Measurements from ENCODE around the gene FBXO46. TPM values are rescaled to one million over a fixed set of nuclear protein-coding genes. Genes with fewer than 3 reads are reported as not detected.

Gene FBXO46
- total and polyA plus RNA-seq, 10 of the 15 experiments (the other 5 are each of a cell fraction or from before 2014, with no cell fraction given): 2.5 to 61.5 (median 13.7) TPM

- TF ChIP-seq SREBF1 (IDR thresholded peaks at IDR 0.05; ENCODE audit: low read length) (no peak), EGR1 (IDR thresholded peaks at IDR 0.05; ENCODE audit: borderline replicate concordance in 1 of 2, low read depth in 2 of 2, low read length in 2 of 2) (0 out of 3 replicates have a peak, but pooled peaks of 1 of the 2 experiments have one; percentile 28), ATF3 (IDR thresholded peaks at IDR 0.05; ENCODE audit: borderline replicate concordance, extremely low read depth, low read depth, low read length) (no peak), RUNX3 (IDR thresholded peaks at IDR 0.05; ENCODE audit: low read length) (0 out of 2 replicates have a peak, but pooled peaks have one; percentile 16), NFIC (IDR thresholded peaks at IDR 0.05; ENCODE audit: low read depth, low read length) (no peak), YY1 (IDR thresholded peaks at IDR 0.05; ENCODE audit: low read depth, low read length) (peak; percentile 83), ZNF207 (IDR thresholded peaks at IDR 0.05; ENCODE audit: borderline replicate concordance) (peak; percentile 57; the same call in 1 of the 2 replicates), KDM1A (IDR thresholded peaks at IDR 0.05; ENCODE audit: borderline replicate concordance) (no peak), CTCF (IDR thresholded peaks at IDR 0.05 in 2 of 3, conservative IDR thresholded peaks at IDR 0.05 in 1 of 3; ENCODE audit: control insufficient read depth in 2 of 3, extremely low read depth in 1 of 3, insufficient read depth in 1 of 3, low read depth in 3 of 3, low read length in 3 of 3) (peak; percentile 81 to 97 (median 93)), SMAD1 (IDR thresholded peaks at IDR 0.05; ENCODE audit: low read depth, partially characterized antibody) (no peak), FOXM1 (IDR thresholded peaks at IDR 0.05; ENCODE audit: low read depth, low read length) (no peak), RBBP5 (conservative IDR thresholded peaks at IDR 0.05) (no peak), FOS (IDR thresholded peaks at IDR 0.05; ENCODE audit: borderline replicate concordance, extremely low read depth, insufficient read length) (no peak), IRF4 (IDR thresholded peaks at IDR 0.05; ENCODE audit: low read depth, low read length) (no peak), LARP7 (IDR thresholded peaks at IDR 0.05) (peak; percentile 63; the same call in 1 of the 2 replicates), SMC3 (IDR thresholded peaks at IDR 0.05; ENCODE audit: borderline replicate concordance, low read length) (peak; percentile 76), DPF2 (IDR thresholded peaks at IDR 0.05) (no peak), TBL1XR1 (IDR thresholded peaks at IDR 0.05; ENCODE audit: low read depth, low read length) (no peak), ZNF274 (IDR thresholded peaks at IDR 0.05; ENCODE audit: insufficient read depth, insufficient read length) (no peak), IRF3 (IDR thresholded peaks at IDR 0.05) (0 out of 2 replicates have a peak, but pooled peaks have one; percentile 26), ATF2 (IDR thresholded peaks at IDR 0.05; ENCODE audit: low read length) (no peak), HDAC2 (IDR thresholded peaks at IDR 0.05) (no peak), STAT1 (conservative IDR thresholded peaks at IDR 0.05) (no peak), NKRF (conservative IDR thresholded peaks at IDR 0.05) (peak; percentile 46), SIX5 (IDR thresholded peaks at IDR 0.05; ENCODE audit: low read depth, low read length, severe bottlenecking) (no peak)
Observed at GRCh38 chr19:45681391-45682015, 49.2 kb downstream of the FBXO46 start (continued).
